Caco-2 (cell line): ENCODE results near the gene GBE1. TPM values are rescaled to one million over a fixed set of nuclear protein-coding genes. Genes with fewer than 3 reads are reported as not detected.

Experiments used
- Bru-seq: library from RNA; stranded (reverse); fragments of 400-500 nt; gene quantifications from one replicate; lab custom pipeline; 2021; lab: Mats Ljungman, UMichigan
- BruChase-seq, 2 experiments: library from RNA; stranded (reverse); fragments of 400-500 nt; gene quantifications; one replicate each; lab custom pipeline; 2021; lab: Mats Ljungman, UMichigan
- BruUV-seq: library from RNA; stranded (reverse); fragments of 400-500 nt; replicated peaks from 2 replicates; lab custom pipeline; 2021; lab: Mats Ljungman, UMichigan
- CTCF ChIA-PET: fragments of 300-600 bp; sonication (Branson Sonifier 250); formaldehyde crosslinking; loops from one replicate; lab custom pipeline; 2022; ENCODE audit warnings: antibody characterized with exemption; lab: Charles Lee
- POLR2A ChIA-PET: fragments of 300-600 bp; sonication (Branson Sonifier 250); formaldehyde crosslinking; loops from one replicate; lab custom pipeline; 2022; ENCODE audit warnings: antibody characterized with exemption; lab: Charles Lee
- DNase-seq, 2 experiments: peaks; one replicate each; pipeline versions ENCODE4 v3.0.0 to v3.0.0-alpha.2; 2020 to 2022
- H3K27me3 ChIP-seq: replicated peaks from 2 replicates; pipeline ENCODE4 v1.6.0; 2011; ENCODE audit warnings: low read length; ENCODE audit not compliant: control insufficient read depth, insufficient read depth
- H3K36me3 ChIP-seq: 2 replicates; pipeline ENCODE4 v1.5.1; 2011; ENCODE audit warnings: low read length; ENCODE audit not compliant: control insufficient read depth, insufficient read depth
- H3K4me1 ChIP-seq: fragments of 250-450 bp; sonication (Bioruptor Pico); 2 replicates; pipeline ENCODE4 v1.5.1; 2020; ENCODE audit warnings: mild to moderate bottlenecking
- H3K4me3 ChIP-seq: 2 replicates; pipeline ENCODE4 v1.5.1; 2011; ENCODE audit warnings: low read depth, mild to moderate bottlenecking, control low read depth, low read length
- H3K9me3 ChIP-seq: fragments of 250-450 bp; sonication (Bioruptor Pico); 2 replicates; pipeline ENCODE4 v1.5.1; 2020; ENCODE audit warnings: mild to moderate bottlenecking, moderate library complexity
- H3K27ac Mint-ChIP-seq: one replicate; pipeline ENCODE4 v1.8.0; 2022; ENCODE audit warnings: mixed read lengths; ENCODE audit not compliant: unreplicated experiment
- H3K27me3 Mint-ChIP-seq: one replicate; pipeline ENCODE4 v1.8.0; 2022; ENCODE audit warnings: mixed read lengths; ENCODE audit not compliant: insufficient read depth, unreplicated experiment
- H3K36me3 Mint-ChIP-seq: one replicate; pipeline ENCODE4 v1.8.0; 2022; ENCODE audit warnings: mild to moderate bottlenecking, mixed read lengths; ENCODE audit not compliant: insufficient read depth, unreplicated experiment
- H3K4me1 Mint-ChIP-seq: one replicate; pipeline ENCODE4 v1.8.0; 2022; ENCODE audit warnings: low read depth, mixed read lengths; ENCODE audit not compliant: unreplicated experiment
- H3K4me3 Mint-ChIP-seq: one replicate; pipeline ENCODE4 v1.8.0; 2022; ENCODE audit warnings: mild to moderate bottlenecking, moderate library complexity, mixed read lengths; ENCODE audit not compliant: unreplicated experiment
- H3K9me3 Mint-ChIP-seq: one replicate; pipeline ENCODE4 v1.8.0; 2022; ENCODE audit warnings: mixed read lengths; ENCODE audit not compliant: unreplicated experiment
- CTCF ChIP-seq, 2 experiments: fragments of 200-600 bp in 1 of 2; IDR thresholded peaks; 1 replicate in 1 of 2; 2 replicates in 1 of 2; pipeline versions ENCODE4 v1.5.1 to v1.8.0; 2011 to 2022; ENCODE audit warnings: antibody characterized with exemption in 1 of 2, control low read depth in 1 of 2, inconsistent platforms in 1 of 2, low read depth in 1 of 2, low read length in 1 of 2, mild to moderate bottlenecking in 1 of 2, moderate library complexity in 1 of 2; ENCODE audit not compliant: insufficient read depth in 1 of 2, severe bottlenecking in 1 of 2, unreplicated experiment in 1 of 2
- intact Hi-C: fragments of 100-400 bp; cut with micrococcal nuclease; formaldehyde crosslinking; loops from one replicate; pipeline ENCODE4 v1.10.0; 2022; ENCODE audit not compliant: unreplicated experiment
- long read RNA-seq: library from polyadenylated mRNA; stranded (forward); transcript quantifications from one replicate; pipeline ENCODE4 v2.0.0, GENCODE V29; 2022
- total RNA-seq: library from RNA; stranded (reverse); gene quantifications from 2 replicates; pipeline ENCODE4 v1.2.3, GENCODE V29; 2022

The GBE1 gene
- total RNA-seq: 8.1 and 8.2 TPM in 2 replicates
- Bru-seq, nascent RNA: percentile 52 among the genes with signal in this experiment
- BruChase-seq, experiment 1, labeled RNA remaining after a 2-hour chase: percentile 52 among the genes with signal in this experiment
- BruChase-seq, experiment 2, labeled RNA remaining after a 6-hour chase: percentile 48 among the genes with signal in this experiment
- long read RNA-seq, transcript GBE1-201 (16 exons, 3,461 nt): major isoform, 13 of 21 reads
- long read RNA-seq, partial matches to known transcripts: 4 of 21 reads
- long read RNA-seq, other reads (novel, unspliced or antisense): 4 of 21 reads

GRCh38 chr3:81760924-81761903 lies at the start of gene GBE1:
Gene GBE1, minus strand, starts transcription at chr3:81761645. Its CDS starts 128 bp downstream, at chr3:81761517.
- peak in 1 of 2 experiments; percentile 20 for TF ChIP-seq CTCF (IDR thresholded peaks at IDR 0.05; ENCODE audit: insufficient read depth in 1 of 2, low read depth in 1 of 2, low read length in 1 of 2, severe bottlenecking in 1 of 2, unreplicated experiment in 1 of 2)
- peak; percentile 90 to 94 for DNase-seq
- Mint-ChIP-seq H3K27me3 (no peaks in the 10 kb centered on the region), H3K36me3 (no peaks in the 10 kb centered on the region), H3K27ac (peak within 1 kb of the TSS; percentile 91), H3K4me1 (peaks cover 5% of the 10 kb centered on the region), H3K4me3 (peak within 1 kb of the TSS; percentile 82), H3K9me3 (no peaks in the 10 kb centered on the region)
- intact Hi-C loops: loop anchor here (2.0 to 10.0 kb wide), 3 partner anchors 44 to 456 kb away; no protein-coding TSS in a partner anchor
- H3K4me1 ChIP-seq: no peaks in the 10 kb centered on the region; the same call in 1 of the 2 replicates
- CTCF ChIA-PET: no interaction called here
- POLR2A ChIA-PET: no interaction called here
- H3K36me3 ChIP-seq: no peaks in the 10 kb centered on the region
- H3K4me3 ChIP-seq: peak within 1 kb of the TSS; percentile 86
- no peaks in the 10 kb centered on the region for H3K9me3 ChIP-seq
- BruUV-seq: TSS peak; percentile 69
- H3K27me3 ChIP-seq: no peaks in the 10 kb centered on the region

GRCh38 chr3:81808900-81809299 lies 47.5 kb upstream of the GBE1 start:
- H3K4me1 Mint-ChIP-seq: no peaks in the 10 kb centered on the region
- H3K9me3 ChIP-seq: no peaks in the 10 kb centered on the region
- no peaks in the 10 kb centered on the region for H3K36me3 Mint-ChIP-seq
- CTCF ChIA-PET: no interaction called here
- intact Hi-C loops: no loop called here
- BruUV-seq: no TSS peak
- no peak overlapping the region for H3K4me3 ChIP-seq
- no peaks in the 10 kb centered on the region for H3K4me1 ChIP-seq
- no peaks in the 10 kb centered on the region for H3K9me3 Mint-ChIP-seq
- POLR2A ChIA-PET: no interaction called here
- no peaks in the 10 kb centered on the region for H3K36me3 ChIP-seq
- H3K4me3 Mint-ChIP-seq: no peak overlapping the region
- H3K27ac Mint-ChIP-seq: no peak overlapping the region
- no peaks in the 10 kb centered on the region for H3K27me3 ChIP-seq
- H3K27me3 Mint-ChIP-seq: no peaks in the 10 kb centered on the region
- DNase-seq: no peak
- no peak for TF ChIP-seq CTCF (IDR thresholded peaks at IDR 0.05; ENCODE audit: insufficient read depth in 1 of 2, low read depth in 1 of 2, low read length in 1 of 2, severe bottlenecking in 1 of 2, unreplicated experiment in 1 of 2)

- no peak overlapping the region for H3K27ac Mint-ChIP-seq
- no TSS peak for BruUV-seq
- no peak for TF ChIP-seq CTCF (IDR thresholded peaks at IDR 0.05; ENCODE audit: insufficient read depth in 1 of 2, low read depth in 1 of 2, low read length in 1 of 2, severe bottlenecking in 1 of 2, unreplicated experiment in 1 of 2)
- Histone ChIP-seq H3K36me3 (no peaks in the 10 kb centered on the region), H3K4me3 (no peak overlapping the region), H3K27me3 (no peaks in the 10 kb centered on the region), H3K4me1 (no peaks in the 10 kb centered on the region), H3K9me3 (no peaks in the 10 kb centered on the region)
- intact Hi-C loops: loop anchor here (10.0 kb wide), 1 partner anchor 135 kb away; no protein-coding TSS in a partner anchor
- H3K9me3 Mint-ChIP-seq: no peaks in the 10 kb centered on the region
- no peaks in the 10 kb centered on the region for H3K27me3 Mint-ChIP-seq
- ChIA-PET CTCF (no interaction called here), POLR2A (no interaction called here)
- H3K4me3 Mint-ChIP-seq: no peak overlapping the region
- H3K4me1 Mint-ChIP-seq: no peaks in the 10 kb centered on the region
- no peak for DNase-seq
- no peaks in the 10 kb centered on the region for H3K36me3 Mint-ChIP-seq
Observed at GRCh38 chr3:81799403-81799802, 38.0 kb upstream of the GBE1 start.
